H54 (cell line): Measurements from ENCODE around the gene MCCC1.

ENCODE experiments used
- DNase-seq: peaks from one replicate; pipeline ENCODE4 v3.0.0; 2011; ENCODE audit warnings: low spot score, mixed read lengths; ENCODE audit not compliant: insufficient read length
- FAIRE-seq: peaks from 3 replicates; lab custom pipeline; 2011; peaks lifted over from hg19 to GRCh38; lab: Jason Lieb, UNC
- POLR2A ChIP-seq: IDR thresholded peaks from 2 replicates; pipeline ENCODE4 v1.6.1; 2011; ENCODE audit warnings: low read depth, mild to moderate bottlenecking, low read length

MCCC1 gene

DNA sequence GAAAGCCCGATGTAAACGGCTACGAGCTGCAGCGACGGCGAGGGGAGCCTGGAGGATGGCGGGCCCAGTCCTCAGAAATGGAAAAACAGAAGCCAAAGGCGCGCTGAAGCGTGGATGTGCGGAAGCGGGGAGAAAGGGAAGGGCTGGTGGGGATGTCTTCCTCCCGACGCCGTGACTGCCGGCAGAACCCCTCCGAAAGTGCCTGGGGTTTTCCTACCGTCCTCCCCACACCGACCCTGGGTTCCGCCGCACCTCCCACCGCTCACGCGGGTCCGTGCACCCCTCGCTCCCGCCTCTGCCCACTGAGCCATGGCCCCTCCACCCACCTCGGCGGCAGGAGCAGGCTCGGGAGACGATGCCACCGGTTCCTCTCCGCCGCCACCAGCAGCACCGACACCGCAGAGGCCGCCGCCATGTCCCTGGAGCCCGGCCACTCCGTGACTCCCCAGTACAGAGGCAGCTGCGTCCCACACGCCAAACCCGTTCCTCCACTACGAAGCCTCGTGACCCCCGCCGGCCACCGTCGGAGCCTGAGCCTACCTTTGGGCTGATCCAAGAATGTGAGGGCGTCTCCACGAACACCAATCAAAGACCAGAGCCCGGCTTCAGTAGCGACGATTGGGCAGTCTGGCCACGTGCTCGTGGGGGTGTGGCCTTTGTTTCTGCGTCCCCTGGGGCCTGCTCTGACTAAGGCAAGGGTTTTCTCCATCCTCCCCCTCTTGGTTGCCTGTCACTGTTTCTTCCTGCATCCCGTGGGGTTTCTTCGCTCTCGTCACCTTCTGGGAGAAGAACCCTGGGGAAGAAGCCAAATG is at the start of gene MCCC1:
MCCC1 (minus strand) TSS at position 471 of the 812 bp plus-strand sequence; CDS start at position 415, 56 bp downstream.
- TF ChIP-seq POLR2A: peak; percentile 78
- peak; percentile 99 for FAIRE-seq
- DNase-seq: peak; percentile 99

DNA sequence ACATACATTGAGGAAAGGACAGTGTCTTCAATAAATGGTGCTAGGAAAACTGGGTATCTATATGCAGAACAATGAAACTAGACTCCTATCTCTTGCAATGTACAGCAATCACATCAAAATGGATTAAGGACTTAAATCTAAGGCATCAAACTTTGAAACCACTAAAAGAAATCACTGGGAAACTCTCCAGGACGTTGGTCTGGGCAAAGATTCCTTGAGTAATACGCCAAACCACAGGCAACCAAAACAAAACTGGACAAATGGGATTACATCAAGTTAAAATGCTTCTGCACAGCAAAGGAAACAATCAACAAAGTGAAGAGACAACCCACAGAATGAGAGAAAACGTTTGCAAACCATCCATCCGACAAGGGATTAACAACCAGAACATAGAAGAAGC is 48.8 kb upstream of the MCCC1 start:
- no peak for TF ChIP-seq POLR2A
- DNase-seq (no peak), FAIRE-seq (peak; percentile 6)

DNA sequence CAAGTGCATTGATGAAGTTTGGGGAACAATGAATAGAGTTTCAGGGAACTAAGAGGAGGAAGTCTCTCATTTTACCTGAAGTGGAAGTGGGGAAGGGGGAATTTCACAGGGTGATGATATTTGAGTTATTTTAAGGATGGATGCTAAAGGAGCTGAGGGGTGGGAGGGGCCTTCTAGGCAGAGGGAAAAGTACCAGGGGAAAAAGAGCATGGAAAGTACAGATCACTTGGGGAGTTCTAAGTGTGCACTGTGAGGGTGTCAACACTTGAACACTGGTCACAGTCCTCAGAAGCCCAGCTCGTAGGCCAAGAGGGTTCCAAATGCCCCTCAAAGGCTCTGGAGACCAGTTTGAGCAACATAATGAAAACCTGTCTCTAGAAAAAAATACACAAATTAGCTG is 45.1 kb upstream of the MCCC1 start:
- FAIRE-seq: no peak
- TF ChIP-seq POLR2A: no peak
- DNase-seq: no peak

DNA sequence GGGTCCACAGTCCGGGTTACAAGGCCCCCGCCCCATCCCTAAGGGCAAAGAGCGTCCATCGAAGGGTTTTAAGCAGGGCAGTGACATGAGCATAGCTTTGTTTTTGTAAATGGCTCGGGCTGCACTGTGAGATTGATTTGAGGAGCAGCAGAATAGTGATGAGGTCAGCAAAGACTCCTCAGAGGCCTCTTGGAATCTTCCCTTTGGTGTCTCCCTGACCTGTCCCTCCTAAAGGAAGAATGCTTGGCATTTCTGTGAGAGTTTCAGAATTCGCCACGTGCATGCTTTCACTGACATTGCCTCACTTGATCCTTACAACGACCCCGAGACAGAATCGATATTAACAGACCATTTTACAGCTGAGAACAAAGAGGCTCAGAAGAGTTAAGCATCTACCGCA is 42.9 kb upstream of the MCCC1 start:
- DNase-seq (no peak), FAIRE-seq (no peak)
- no peak for TF ChIP-seq POLR2A

DNA sequence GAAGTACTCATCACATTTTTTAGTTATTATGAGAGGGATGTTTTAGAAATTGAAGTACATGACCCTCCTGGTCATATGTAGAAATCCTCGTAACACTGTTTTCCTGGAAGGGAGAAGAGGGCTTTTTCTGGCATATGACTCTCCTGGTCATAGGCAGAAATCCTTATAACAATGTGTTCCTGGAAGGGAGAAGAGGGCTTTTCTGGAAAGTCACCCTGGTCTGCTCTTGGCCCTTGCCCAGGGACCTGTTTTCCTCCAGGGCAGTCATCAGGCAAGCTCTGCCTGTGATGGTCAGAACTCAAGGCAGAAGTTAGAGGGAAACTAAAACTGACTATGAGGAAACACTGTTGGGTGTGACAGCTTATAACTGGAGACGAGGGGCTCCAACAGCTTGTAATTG is 35.5 kb upstream of the MCCC1 start:
- DNase-seq (no peak), FAIRE-seq (no peak)
- no peak for TF ChIP-seq POLR2A

DNA sequence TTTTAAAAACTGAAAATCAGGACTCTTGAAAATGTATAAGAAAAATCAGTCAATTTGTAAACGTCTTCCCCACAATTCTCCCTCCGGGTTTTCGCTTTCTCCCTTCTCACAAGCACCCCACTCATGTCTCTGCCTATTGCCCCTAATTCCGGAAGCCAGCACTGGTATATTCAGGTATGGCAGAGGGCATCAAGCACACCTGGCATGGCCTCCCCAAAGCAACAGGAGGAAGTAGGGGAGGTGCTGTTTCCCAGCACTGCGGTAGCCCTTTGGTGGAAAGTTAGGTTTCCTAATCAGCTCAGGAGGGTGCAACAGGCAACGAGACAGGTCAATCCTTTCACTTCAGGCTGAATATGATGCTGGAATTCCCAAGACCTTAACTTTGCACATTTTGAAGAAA is 33.1 kb upstream of the MCCC1 start:
- TF ChIP-seq POLR2A: no peak

DNA sequence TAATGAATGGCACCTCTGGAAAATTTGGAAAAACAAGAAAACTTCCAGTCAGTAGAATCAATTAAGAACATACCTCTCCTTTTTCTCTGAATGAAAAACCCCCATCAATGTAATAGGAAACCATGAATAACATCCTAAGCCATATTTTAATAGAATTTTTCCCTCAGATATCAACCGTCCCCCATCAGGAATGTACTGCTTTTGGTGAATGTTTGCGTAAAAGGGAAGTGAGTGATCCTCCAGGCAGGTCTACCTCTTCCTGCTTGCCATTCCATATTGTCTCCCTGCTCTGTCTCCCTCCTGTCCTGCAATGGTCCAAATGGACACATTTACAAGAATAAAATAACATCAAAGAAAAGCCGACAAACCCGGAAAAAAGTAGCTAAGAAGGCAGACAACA is 32.4 kb upstream of the MCCC1 start:
- FAIRE-seq (no peak), DNase-seq (no peak)
- TF ChIP-seq POLR2A: no peak

More for the DNA sequence above, 33.1 kb upstream of the MCCC1 start:
- no peak for DNase-seq
- FAIRE-seq: no peak

DNA sequence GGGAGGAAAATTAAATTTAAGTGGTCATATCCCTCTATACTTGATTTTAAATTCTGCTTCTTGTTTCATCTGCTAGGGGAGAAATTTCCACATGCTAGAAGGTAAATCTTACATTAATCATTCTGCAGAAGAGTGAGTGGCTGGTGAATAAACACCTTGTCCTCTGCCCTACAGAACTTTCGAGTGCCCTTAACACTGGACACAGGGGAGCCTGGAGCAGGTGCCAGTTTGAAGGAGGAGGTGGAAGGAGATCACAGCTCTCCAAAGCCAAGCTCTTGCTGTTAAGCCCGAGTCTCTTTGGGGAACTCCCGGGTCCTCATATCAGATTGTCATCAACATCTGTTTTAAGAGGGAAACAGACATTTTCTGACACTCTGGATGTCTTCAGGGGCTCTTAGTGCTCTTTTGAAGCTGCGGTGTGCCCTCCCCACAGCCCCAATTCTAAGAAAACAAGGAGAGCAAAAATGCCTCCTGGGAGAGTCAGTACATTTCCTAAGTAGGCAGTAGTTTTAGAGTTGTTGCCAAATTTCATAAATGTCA is 32.0 kb upstream of the MCCC1 start:
- FAIRE-seq: no peak
- no peak for DNase-seq
- no peak for TF ChIP-seq POLR2A

DNA sequence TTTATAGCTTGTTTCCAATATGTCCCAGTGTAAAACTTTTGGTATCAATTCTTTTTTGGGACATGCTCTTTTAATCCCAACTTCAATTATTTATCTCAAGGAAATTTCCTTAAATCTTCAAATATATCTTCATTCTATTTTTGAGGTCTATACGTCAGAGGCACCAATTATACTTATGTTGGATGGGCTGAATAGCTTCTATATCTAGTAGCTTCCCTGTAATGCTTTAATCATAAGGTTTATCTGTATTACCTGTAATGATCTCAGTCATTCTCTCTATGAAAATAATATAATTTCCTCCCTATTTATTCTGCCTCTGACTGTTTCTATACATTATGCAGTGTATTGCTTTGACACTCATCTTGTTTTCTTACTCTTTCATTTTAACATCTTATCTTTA is 29.9 kb upstream of the MCCC1 start:
- FAIRE-seq (no peak), DNase-seq (no peak)
- no peak for TF ChIP-seq POLR2A

DNA sequence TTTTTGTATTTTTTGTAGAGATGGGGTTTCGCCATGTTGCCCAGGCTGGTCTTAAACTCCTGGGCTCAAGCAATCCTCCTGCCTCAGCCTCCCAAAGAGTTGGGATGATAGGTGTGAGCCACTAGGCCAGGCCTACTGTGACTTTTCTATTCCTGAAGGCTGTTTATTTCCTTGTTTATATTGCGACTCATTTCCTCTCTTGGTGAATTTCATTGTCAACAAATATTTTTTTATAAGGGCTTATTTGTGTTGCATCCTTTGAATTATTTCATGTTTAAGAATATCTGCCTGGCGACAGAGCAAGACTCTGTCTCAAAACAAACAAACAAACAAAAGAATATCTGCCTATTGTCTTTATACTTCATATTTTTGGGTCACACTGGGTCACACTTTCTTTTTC is 29.4 kb upstream of the MCCC1 start:
- FAIRE-seq: no peak
- TF ChIP-seq POLR2A: no peak
- DNase-seq: no peak

DNA sequence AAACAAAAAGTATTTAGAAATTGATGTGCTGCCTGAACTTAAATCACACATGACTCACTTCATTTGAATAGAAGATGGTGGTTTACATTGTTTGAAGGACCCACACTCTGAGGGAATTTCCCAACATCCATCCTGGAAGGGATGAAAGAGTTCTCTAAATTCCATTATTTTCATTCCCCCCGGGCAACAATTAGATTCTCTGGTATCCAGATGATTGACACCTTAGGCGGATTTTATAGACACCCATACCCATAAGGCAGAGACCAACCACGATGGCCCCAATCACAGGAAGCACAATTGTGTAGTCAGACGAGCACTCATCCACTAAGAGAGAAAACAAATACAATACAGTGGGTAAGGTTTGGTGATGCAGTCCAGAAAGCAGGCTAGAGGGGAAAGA is 24.6 kb upstream of the MCCC1 start:
- TF ChIP-seq POLR2A: no peak
- peak; percentile 43 for FAIRE-seq
- no peak for DNase-seq

DNA sequence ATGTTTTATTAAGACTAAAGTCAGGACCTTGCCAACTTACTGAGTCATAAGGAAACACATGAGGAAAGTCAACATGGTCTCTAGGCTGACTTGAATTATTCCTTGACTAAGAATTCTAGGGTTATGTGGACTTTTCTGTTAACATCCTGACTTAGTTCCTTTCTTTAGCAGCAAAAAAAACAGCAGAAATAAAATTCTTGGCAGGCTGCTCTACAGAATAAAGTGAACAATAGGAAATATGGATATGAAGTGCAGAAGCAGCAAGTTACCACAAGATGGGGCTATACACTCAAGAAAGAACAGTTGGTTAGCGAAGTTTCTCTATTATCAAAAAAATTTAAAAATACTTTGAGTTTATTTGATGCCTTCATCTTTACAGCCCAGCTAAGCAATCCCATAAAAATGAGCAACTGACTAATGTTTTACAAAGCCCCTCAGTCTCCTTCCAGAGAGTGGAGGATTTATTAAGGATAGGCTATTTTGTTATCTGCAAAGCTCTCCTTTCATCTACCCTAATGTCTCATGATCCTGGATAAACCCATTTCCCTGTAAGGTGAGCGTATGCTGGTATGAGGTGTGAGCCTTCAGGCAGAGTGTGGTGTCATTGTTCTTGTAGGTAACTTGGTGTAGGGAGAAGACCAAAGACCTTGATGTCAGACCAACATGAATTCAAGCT is 23.1 kb upstream of the MCCC1 start:
- FAIRE-seq: peak; percentile 90
- no peak for TF ChIP-seq POLR2A
- peak; percentile 40 for DNase-seq

DNA sequence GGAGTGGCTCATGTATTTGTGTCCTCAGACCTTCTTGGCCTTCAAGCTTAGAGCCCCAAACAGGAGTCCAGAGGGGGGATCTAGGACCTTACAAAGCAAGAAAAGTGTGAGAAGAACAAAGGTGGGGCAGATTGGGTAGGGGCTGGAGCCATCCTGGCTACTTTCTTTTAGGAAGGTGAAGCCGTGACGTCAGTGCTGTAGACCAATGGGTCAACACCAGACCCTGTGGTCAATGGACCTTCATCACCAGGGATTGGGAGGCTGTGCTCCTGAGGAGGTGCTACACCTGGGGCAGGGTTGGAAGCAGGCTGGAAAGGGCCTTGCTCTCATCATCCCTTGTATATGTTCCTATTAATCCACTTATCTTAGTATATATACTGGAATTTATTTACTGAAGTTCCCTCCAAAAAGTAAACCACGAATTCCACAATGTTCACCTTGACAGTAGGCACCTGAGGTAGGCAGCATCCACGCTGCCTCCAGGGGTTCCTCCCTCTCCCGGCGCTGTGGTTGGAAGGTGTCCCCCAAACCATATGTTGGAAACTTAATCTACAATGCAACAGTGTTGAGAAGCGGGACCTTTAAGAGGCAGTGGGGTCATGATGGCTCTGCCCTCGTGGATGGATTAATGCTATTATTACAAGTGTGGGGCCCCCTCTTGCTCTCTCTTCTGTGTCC is 21.4 kb upstream of the MCCC1 start:
- no peak for TF ChIP-seq POLR2A
- no peak for FAIRE-seq

DNA sequence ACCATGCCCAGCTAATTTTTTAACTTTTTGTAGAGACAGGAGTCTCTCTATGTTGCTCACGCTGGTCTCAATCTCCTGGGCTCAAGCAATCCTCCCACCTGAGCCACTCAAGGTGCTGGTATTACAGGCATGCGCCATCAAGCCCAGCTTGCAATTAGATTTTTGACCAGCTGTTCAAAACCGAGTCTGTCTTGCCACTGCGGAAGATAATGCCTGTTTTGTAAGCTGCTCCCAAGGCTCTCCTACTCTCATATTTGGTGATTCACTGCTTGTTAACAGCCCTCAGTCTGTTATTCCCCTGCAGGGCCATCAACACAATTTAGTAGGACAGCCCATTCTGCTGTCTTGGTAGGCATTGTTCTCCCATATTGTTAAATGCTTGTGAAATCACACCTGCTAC is 17.8 kb upstream of the MCCC1 start:
- TF ChIP-seq POLR2A: no peak
- FAIRE-seq (no peak), DNase-seq (no peak)

More for the DNA sequence above, 21.4 kb upstream of the MCCC1 start:
- no peak for DNase-seq
